ENCODE measurements around the gene FAM98B. TPM values are rescaled to one million over a fixed set of nuclear protein-coding genes. Genes with fewer than 3 reads are reported as not detected.
A peak's percentile ranks its signal among the peaks of the same experiment; 100 is the strongest.

The FAM98B gene
- total RNA-seq, 1 experiment from 2014 or later, result 50.0 TPM

DNA sequence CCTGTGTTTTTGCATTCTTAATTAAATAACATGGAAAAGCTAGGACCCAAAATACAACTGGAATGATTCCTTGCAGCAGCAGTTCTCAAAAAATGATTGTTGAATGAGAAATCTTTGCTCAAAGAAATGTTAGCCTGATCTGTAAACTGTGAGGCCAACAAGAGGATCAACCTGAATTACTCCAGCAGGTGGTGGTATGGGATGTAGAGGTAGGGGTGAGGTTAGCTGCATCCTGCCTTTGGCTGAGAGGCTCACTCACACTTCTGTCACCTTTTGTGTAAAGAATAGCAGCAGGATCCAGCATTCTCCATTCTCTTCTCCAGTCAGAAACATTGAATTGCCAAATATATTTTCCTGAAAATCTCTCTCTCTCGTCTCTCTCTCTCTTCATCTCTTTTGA, 26.5 kb upstream of the FAM98B start:
- Histone ChIP-seq H3K23me2 (ENCODE audit: insufficient read length, low read depth, low read length, poor library complexity, severe bottlenecking) (no peaks in the 10 kb centered on the region), H4K91ac (ENCODE audit: insufficient read length, low read depth, low read length) (no peak overlapping the region), H2BK12ac (ENCODE audit: insufficient read length, low read depth, low read length) (no peak overlapping the region), H2BK5ac (ENCODE audit: insufficient read length, low read length) (no peak overlapping the region), H2BK20ac (ENCODE audit: low read depth, low read length, poor library complexity, severe bottlenecking) (no peak overlapping the region), H2AFZ (ENCODE audit: low read length) (no peak overlapping the region), H3K9ac (ENCODE audit: extremely low read depth, insufficient read length, low read length) (no peak overlapping the region), H3T11ph (ENCODE audit: low read length) (no peak overlapping the region), H3K4me2 (ENCODE audit: insufficient read depth, insufficient read length, low read length) (no peak overlapping the region), H4K8ac (replicated peaks; ENCODE audit: insufficient read length, low read depth, low read length) (no peak overlapping the region), H4K20me1 (ENCODE audit: control insufficient read depth, insufficient read depth, insufficient read length) (no peaks in the 10 kb centered on the region), H2BK120ac (ENCODE audit: low read depth, low read length, poor library complexity, severe bottlenecking) (no peak overlapping the region), H3K79me1 (ENCODE audit: insufficient read depth, low read depth, low read length, poor library complexity, severe bottlenecking) (no peaks in the 10 kb centered on the region), H3K4ac (ENCODE audit: low read depth, low read length) (no peak overlapping the region), H3K56ac (ENCODE audit: insufficient read length, low read depth, low read length) (no peak overlapping the region), H2AK5ac (ENCODE audit: insufficient read length, low read length) (no peak overlapping the region), H2BK15ac (ENCODE audit: low read depth, low read length) (no peak overlapping the region), H4K5ac (ENCODE audit: insufficient read length, low read depth, low read length) (no peak overlapping the region), H3K27ac (ENCODE audit: insufficient read length, low read depth, low read length) (no peak overlapping the region), H3K14ac (ENCODE audit: insufficient read depth, low read length) (no peak overlapping the region), H3K4me1 (ENCODE audit: insufficient read depth, low read length) (no peaks in the 10 kb centered on the region), H3K23ac (ENCODE audit: insufficient read length, low read depth, low read length) (no peak overlapping the region), H3K79me2 (ENCODE audit: insufficient read depth, low read length) (no peaks in the 10 kb centered on the region), H3K27me3 (ENCODE audit: insufficient read depth, low read length) (no peaks in the 10 kb centered on the region), H3K9me3 (ENCODE audit: control insufficient read depth, low read depth, low read length) (no peaks in the 10 kb centered on the region), H3K18ac (ENCODE audit: insufficient read length, low read depth, low read length) (no peak overlapping the region)
- WGBS (ENCODE audit: extremely low coverage, insufficient read length, low lambda C conversion rate), result no CpG with 5 or more reads among the region's 1 CpG
- peak overlapping the region in 1 of 3 experiments; percentile 83; a peak in 2 of 7 replicates for H3K27ac Mint-ChIP-seq
- DNase-seq, result no peak
- no peak overlapping the region for H3K4me3 Mint-ChIP-seq
- H3K4me1 Mint-ChIP-seq, result no peaks in the 10 kb centered on the region
- no peaks in the 10 kb centered on the region; a peak in 1 of 7 replicates for H3K36me3 Mint-ChIP-seq (ENCODE audit: insufficient read depth in 1 of 3, low read depth in 3 of 3)
- no peaks in the 10 kb centered on the region; a peak in 1 of 5 replicates for H3K9me3 Mint-ChIP-seq
- TF ChIP-seq, protein P1, sequence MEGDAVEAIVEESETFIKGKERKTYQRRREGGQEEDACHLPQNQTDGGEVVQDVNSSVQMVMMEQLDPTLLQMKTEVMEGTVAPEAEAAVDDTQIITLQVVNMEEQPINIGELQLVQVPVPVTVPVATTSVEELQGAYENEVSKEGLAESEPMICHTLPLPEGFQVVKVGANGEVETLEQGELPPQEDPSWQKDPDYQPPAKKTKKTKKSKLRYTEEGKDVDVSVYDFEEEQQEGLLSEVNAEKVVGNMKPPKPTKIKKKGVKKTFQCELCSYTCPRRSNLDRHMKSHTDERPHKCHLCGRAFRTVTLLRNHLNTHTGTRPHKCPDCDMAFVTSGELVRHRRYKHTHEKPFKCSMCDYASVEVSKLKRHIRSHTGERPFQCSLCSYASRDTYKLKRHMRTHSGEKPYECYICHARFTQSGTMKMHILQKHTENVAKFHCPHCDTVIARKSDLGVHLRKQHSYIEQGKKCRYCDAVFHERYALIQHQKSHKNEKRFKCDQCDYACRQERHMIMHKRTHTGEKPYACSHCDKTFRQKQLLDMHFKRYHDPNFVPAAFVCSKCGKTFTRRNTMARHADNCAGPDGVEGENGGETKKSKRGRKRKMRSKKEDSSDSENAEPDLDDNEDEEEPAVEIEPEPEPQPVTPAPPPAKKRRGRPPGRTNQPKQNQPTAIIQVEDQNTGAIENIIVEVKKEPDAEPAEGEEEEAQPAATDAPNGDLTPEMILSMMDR (conservative IDR thresholded peaks at IDR 0.05), result peak; percentile 23; the same call in 1 of the 3 replicates
- no peaks in the 10 kb centered on the region; the same call in 1 of the 2 replicates for H3K27me3 Mint-ChIP-seq (ENCODE audit: low read depth)

Measured in H9 (cell line).